Adrenal gland (tissue), 12 donors: Measurements from ENCODE around the gene NRXN3. TPM values are rescaled to one million over a fixed set of nuclear protein-coding genes. Genes with fewer than 3 reads are reported as not detected.

Source experiments
- DNase-seq, 7 donors: peaks; one replicate each; pipeline ENCODE4 v3.0.0-alpha.2; 2019 to 2020
- H3K27ac ChIP-seq, 5 donors: fragments of 200-600 bp; sonication (generic) in 4 of 5; 1 replicate in 3 of 5; 2 replicates in 2 of 5; pipeline versions ENCODE4 v1.5.1 to v1.8.0; 2016 to 2020; ENCODE audit warnings: mild to moderate bottlenecking in 1 of 5
- H3K27me3 ChIP-seq: fragments of 200-600 bp; 2 replicates; pipeline ENCODE4 v1.8.0; 2021
- H3K36me3 ChIP-seq, 2 donors: fragments of 200-600 bp; replicated peaks in 1 of 2; 1 replicate in 1 of 2; 2 replicates in 1 of 2; pipeline versions ENCODE4 v1.5.1 to v1.8.0; 2018 to 2022
- H3K4me1 ChIP-seq, 2 donors: fragments of 200-600 bp; replicated peaks in 1 of 2; 1 replicate in 1 of 2; 2 replicates in 1 of 2; pipeline versions ENCODE4 v1.5.1 to v1.8.0; 2018 to 2021
- H3K4me3 ChIP-seq, 4 donors: fragments of 200-600 bp; sonication (generic) in 3 of 4; one replicate each; pipeline ENCODE4 v1.5.1; 2016 to 2018
- H3K9me3 ChIP-seq, 3 donors: fragments of 200-600 bp; sonication (generic) in 1 of 3; replicated peaks in 1 of 3; 1 replicate in 2 of 3; 2 replicates in 1 of 3; pipeline versions ENCODE4 v1.5.1 to v1.8.0; 2016 to 2021
- POLR2A ChIP-seq, 2 donors: fragments of 450-650 bp; IDR thresholded peaks; one replicate each; pipeline ENCODE4 v1.6.1; 2017; ENCODE audit warnings: antibody characterized with exemption in 2 of 2, mild to moderate bottlenecking in 2 of 2, moderate library complexity in 1 of 2
- WGBS, 4 donors: extraction: QIAGEN DNeasy Blood & Tissue Kit in 2 of 4; methylation state at CpG; one replicate each; pipeline versions ENCODE4 v1.1.5 to v1.1.7; 2013 to 2017; 5-methylcytosine and 5-hydroxymethylcytosine counted together
- intact Hi-C, 2 donors: fragments of 100-400 bp; cut with DNase I; formaldehyde crosslinking; loops; one replicate each; pipeline versions ENCODE4 v1.14.1 to v1.15.0; 2022 to 2023
- polyA plus RNA-seq, 3 donors: library from polyadenylated mRNA; stranded (reverse); fragments of 200-250 nt in 2 of 3; fragments of 350-450 nt in 1 of 3; fragmentation: Illumina TruSeq in 1 of 3; extraction: RNeasy Lipid Tissue Mini Kit (QIAGEN cat#74804) in 1 of 3; gene quantifications; one replicate each; pipeline ENCODE4 v1.2.3, GENCODE V29; 2013 to 2014
- total RNA-seq, 9 donors: library from RNA; depleted of rRNA in 4 of 9; stranded (reverse); fragments of >200 nt in 4 of 9; fragments of 120-200 nt in 1 of 9; fragmentation: NEBNext Ultra II Directional in 1 of 9; extraction: Animal tissue kit (Norgen Biotek cat#: 25700) in 1 of 9; gene quantifications; one replicate each; pipeline versions ENCODE4 v1.1.0 to v1.2.4, GENCODE V29; 2013 to 2023
- TF ChIP-seq, protein P1 (sequence below), 6 experiments: fragments of 450-650 bp in 4 of 6; fragments of 200-600 bp in 2 of 6; sonication (generic) in 1 of 6; IDR thresholded peaks; 1 replicate in 5 of 6; 2 replicates in 1 of 6; pipeline versions ENCODE4 v1.5.1 to v1.8.0; 2016 to 2021; ENCODE audit warnings: antibody characterized with exemption in 6 of 6, mild to moderate bottlenecking in 2 of 6, moderate library complexity in 1 of 6
- donor health status: healthy with polysubstance abuse.
- donor health status: Bipolar disorder and iron deficiency.
- donor health status: DM: yes; HTN: yes; CAD: no.
- donor health status: DM: no; HTN: no; CAD: no.
- donor health status: DM: no; HTN: no; CAD: no.
- donor health status: DM: yes; HTN: yes; CAD: no.

NRXN3 gene
- total and polyA plus RNA-seq, 12 donors = 0.09 to 8.5 (median 1.6) TPM

- 57 to 67% (median 61%) methylated on average over 3 of the region's 3 CpGs for WGBS, 4 donors
- no peak for TF ChIP-seq POLR2A (IDR thresholded peaks at IDR 0.05)
- TF ChIP-seq, protein P1, sequence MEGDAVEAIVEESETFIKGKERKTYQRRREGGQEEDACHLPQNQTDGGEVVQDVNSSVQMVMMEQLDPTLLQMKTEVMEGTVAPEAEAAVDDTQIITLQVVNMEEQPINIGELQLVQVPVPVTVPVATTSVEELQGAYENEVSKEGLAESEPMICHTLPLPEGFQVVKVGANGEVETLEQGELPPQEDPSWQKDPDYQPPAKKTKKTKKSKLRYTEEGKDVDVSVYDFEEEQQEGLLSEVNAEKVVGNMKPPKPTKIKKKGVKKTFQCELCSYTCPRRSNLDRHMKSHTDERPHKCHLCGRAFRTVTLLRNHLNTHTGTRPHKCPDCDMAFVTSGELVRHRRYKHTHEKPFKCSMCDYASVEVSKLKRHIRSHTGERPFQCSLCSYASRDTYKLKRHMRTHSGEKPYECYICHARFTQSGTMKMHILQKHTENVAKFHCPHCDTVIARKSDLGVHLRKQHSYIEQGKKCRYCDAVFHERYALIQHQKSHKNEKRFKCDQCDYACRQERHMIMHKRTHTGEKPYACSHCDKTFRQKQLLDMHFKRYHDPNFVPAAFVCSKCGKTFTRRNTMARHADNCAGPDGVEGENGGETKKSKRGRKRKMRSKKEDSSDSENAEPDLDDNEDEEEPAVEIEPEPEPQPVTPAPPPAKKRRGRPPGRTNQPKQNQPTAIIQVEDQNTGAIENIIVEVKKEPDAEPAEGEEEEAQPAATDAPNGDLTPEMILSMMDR (IDR thresholded peaks at IDR 0.05) = no peak
- no peak overlapping the region for H3K27ac ChIP-seq
- H3K27me3 ChIP-seq = no peaks in the 10 kb centered on the region
- no peak for DNase-seq
- intact Hi-C loops = no loop called here
- H3K9me3 ChIP-seq = no peaks in the 10 kb centered on the region
- no peaks in the 10 kb centered on the region for H3K36me3 ChIP-seq
- no peak overlapping the region for H3K4me3 ChIP-seq
- H3K4me1 ChIP-seq = no peaks in the 10 kb centered on the region
These were observed 919.4 kb downstream of the NRXN3 start for GRCh38 chr14:79089576-79089975.

DNA sequence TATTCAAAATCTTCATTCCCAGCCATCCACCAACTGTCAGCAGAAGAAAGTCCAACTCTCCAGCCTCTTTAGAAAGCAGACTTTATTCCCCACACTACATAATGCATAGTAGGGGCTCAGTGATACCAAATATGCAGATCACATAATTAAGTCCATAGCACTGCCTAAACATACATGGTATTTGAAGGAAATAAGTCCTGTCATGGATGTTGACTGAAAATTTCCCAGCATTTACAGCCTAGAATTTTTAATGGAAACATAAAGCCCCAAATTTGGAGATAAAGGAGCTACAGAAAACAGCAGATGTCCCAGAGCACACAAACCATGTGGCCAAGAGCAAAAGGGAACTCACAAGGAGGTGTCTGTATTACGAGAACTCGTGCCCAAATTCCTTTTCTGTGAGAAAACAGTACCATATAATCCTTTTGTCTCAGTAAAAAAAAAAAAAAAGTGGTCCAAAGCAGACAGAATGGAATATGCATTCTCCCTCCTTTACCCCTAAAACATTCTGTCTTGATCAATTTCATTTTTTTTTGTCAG lies 920.5 kb downstream of the NRXN3 start:
- Histone ChIP-seq H3K27ac (no peak overlapping the region), H3K36me3 (no peaks in the 10 kb centered on the region), H3K9me3 (no peaks in the 10 kb centered on the region), H3K4me1 (no peaks in the 10 kb centered on the region), H3K27me3 (no peaks in the 10 kb centered on the region), H3K4me3 (no peak overlapping the region)
- intact Hi-C loops = no loop called here
- DNase-seq = no peak
- TF ChIP-seq POLR2A (IDR thresholded peaks at IDR 0.05) = no peak
- TF ChIP-seq, protein P1 (IDR thresholded peaks at IDR 0.05) = no peak
- 65 to 77% (median 69%) methylated on average over 2 of the region's 2 CpGs for WGBS, 4 donors

DNA sequence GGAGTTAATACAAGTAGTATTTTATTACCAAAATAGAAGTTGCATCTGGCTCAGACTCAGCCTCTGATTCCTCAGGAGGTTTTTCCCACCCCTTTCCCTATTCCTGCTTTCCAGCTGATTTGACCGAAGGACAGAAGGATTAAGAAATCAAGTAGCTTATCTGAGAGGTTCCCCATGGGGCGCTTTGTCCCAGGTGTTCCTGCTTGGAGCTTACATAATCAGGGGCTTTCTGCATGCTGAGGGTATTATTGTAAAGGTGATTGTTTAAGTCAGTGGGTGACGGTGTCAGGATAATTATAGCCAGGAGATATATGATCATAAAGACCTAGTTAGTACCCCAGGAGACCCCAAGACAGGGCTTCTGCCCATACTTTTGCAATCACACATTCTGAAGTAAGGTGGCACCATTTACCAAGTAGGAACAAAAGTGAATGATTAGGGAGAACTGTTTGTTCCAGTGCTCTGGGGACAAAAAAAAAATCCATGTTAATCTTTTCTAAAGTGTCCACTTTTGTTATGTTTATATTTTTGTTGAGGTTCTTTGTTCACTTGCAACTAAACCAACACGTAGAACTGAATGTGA lies 921.3 kb downstream of the NRXN3 start:
- intact Hi-C loops = no loop called here
- H3K27ac ChIP-seq = no peak overlapping the region
- DNase-seq = no peak
- no peaks in the 10 kb centered on the region for H3K4me1 ChIP-seq
- H3K36me3 ChIP-seq = no peaks in the 10 kb centered on the region
- 55 to 63% (median 61%) methylated on average over 4 of the region's 4 CpGs for WGBS, 4 donors
- no peak overlapping the region for H3K4me3 ChIP-seq
- H3K27me3 ChIP-seq = no peaks in the 10 kb centered on the region
- TF ChIP-seq, protein P1 (IDR thresholded peaks at IDR 0.05) = no peak
- TF ChIP-seq POLR2A (IDR thresholded peaks at IDR 0.05) = no peak
- no peaks in the 10 kb centered on the region for H3K9me3 ChIP-seq

GRCh38 chr14:79093531-79093930 lies 923.4 kb downstream of the NRXN3 start:
- no peaks in the 10 kb centered on the region for H3K9me3 ChIP-seq
- H3K27me3 ChIP-seq = no peaks in the 10 kb centered on the region
- intact Hi-C loops = no loop called here
- no peak for TF ChIP-seq POLR2A (IDR thresholded peaks at IDR 0.05)
- TF ChIP-seq, protein P1 (IDR thresholded peaks at IDR 0.05) = no peak
- no peak for DNase-seq
- no peaks in the 10 kb centered on the region for H3K36me3 ChIP-seq
- H3K27ac ChIP-seq = no peak overlapping the region
- 75 to 85% (median 82%) methylated on average over 5 of the region's 5 CpGs for WGBS, 4 donors
- no peaks in the 10 kb centered on the region for H3K4me1 ChIP-seq
- H3K4me3 ChIP-seq = no peak overlapping the region
